HG03432 (cell line): ENCODE measurements around the gene FILIP1.

Experiments used
- ATAC-seq: cut with Tn5 transposase; IDR thresholded peaks from one replicate; pipeline ENCODE4 v1.9.1; 2021; ENCODE audit warnings: mild to moderate bottlenecking, moderate library complexity; ENCODE audit not compliant: unreplicated experiment

Gene FILIP1

GRCh38 chr6:75347898-75348610 is 145.5 kb downstream of the FILIP1 start:
- ATAC-seq = no peak

- ATAC-seq = no peak
Observed at GRCh38 chr6:75345413-75345812, 148.2 kb downstream of the FILIP1 start.

- no peak for ATAC-seq
Observed at GRCh38 chr6:75344455-75344854, 149.1 kb downstream of the FILIP1 start.

GRCh38 chr6:75344021-75344420 is 149.6 kb downstream of the FILIP1 start:
- ATAC-seq = no peak

GRCh38 chr6:75337835-75338580 is 155.6 kb downstream of the FILIP1 start:
- no peak for ATAC-seq

- no peak for ATAC-seq
Observed at GRCh38 chr6:75334266-75335040, 159.1 kb downstream of the FILIP1 start.

- no peak for ATAC-seq
Observed at GRCh38 chr6:75333676-75334200, 159.9 kb downstream of the FILIP1 start.

GRCh38 chr6:75331151-75331550 is 162.4 kb downstream of the FILIP1 start:
- no peak for ATAC-seq

- ATAC-seq = no peak
Observed at GRCh38 chr6:75329703-75330102, 163.9 kb downstream of the FILIP1 start.

- ATAC-seq = no peak
Observed at GRCh38 chr6:75327807-75328206, 165.8 kb downstream of the FILIP1 start.

GRCh38 chr6:75326557-75327258 is 166.9 kb downstream of the FILIP1 start:
- ATAC-seq = no peak

- ATAC-seq = no peak
Observed at GRCh38 chr6:75318900-75319299, 174.7 kb downstream of the FILIP1 start.

GRCh38 chr6:75317503-75318206 is 175.9 kb downstream of the FILIP1 start:
- ATAC-seq = no peak

- ATAC-seq = no peak
Observed at GRCh38 chr6:75315978-75316377, 177.6 kb downstream of the FILIP1 start.

- no peak for ATAC-seq
Observed at GRCh38 chr6:75308250-75308988, 185.2 kb downstream of the FILIP1 start.

GRCh38 chr6:75307364-75308004 is 186.1 kb downstream of the FILIP1 start:
- no peak for ATAC-seq

- ATAC-seq = no peak
Observed at GRCh38 chr6:75306064-75306463, 187.5 kb downstream of the FILIP1 start.

- ATAC-seq = no peak
Observed at GRCh38 chr6:75305573-75305972, 188.0 kb downstream of the FILIP1 start.

- ATAC-seq = no peak
Observed at GRCh38 chr6:75302280-75302679, 191.3 kb downstream of the FILIP1 start.
